ENCODE results near the gene KCTD12. TPM values are rescaled to one million over a fixed set of nuclear protein-coding genes. Genes with fewer than 3 reads are reported as not detected.
"Not testable (repeated sequence)": the region's sequence is repeated elsewhere in the genome, so short reads cannot be mapped to it uniquely, and the experiment has no call there.

KCTD12 gene
- total RNA-seq, 1 experiment from 2014 or later: 6.7 TPM

DNA sequence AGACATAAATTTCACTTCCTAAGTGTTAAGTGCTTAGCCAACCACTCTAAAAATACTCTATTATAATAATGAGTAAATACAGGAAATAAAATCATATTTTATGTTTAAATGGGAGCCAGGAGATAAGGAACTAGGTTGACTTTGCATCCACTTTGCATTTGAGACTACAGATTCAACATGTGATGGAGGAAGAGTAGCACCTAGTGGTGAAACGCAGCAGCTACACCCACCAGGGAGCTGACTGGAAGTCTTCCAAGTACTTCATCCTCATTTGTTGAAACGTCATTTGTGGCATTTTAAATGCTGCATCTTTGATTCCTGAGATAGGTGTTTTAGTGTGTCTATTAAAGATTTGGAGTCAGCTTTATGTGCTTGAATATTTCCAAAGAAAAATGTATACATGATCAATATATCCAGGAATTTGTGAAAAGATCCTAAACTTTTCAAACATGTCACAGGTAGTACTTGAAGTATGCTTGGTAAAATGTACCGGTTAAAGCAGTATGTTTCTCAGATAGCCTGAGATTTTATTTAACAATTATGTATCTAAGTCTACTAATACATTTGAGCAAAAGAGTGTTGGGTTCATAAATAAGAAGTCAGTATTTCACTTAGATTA, 17.4 kb upstream of the KCTD12 start:
- DNase-seq (ENCODE audit: low spot score): peak; percentile 78
- H3K36me3 Mint-ChIP-seq: peaks cover 12% of the 10 kb centered on the region
- no peaks in the 10 kb centered on the region; the same call in 1 of the 2 replicates for H3K27me3 Mint-ChIP-seq (ENCODE audit: low read depth)
- no peak overlapping the region for H3K4me3 Mint-ChIP-seq
- no peaks in the 10 kb centered on the region for H3K4me1 Mint-ChIP-seq
- no peak overlapping the region for H3K27ac Mint-ChIP-seq
- TF ChIP-seq GTF2I (CRISPR knock-in tag; conservative IDR thresholded peaks at IDR 0.05): no peak
- TF ChIP-seq, protein P1, sequence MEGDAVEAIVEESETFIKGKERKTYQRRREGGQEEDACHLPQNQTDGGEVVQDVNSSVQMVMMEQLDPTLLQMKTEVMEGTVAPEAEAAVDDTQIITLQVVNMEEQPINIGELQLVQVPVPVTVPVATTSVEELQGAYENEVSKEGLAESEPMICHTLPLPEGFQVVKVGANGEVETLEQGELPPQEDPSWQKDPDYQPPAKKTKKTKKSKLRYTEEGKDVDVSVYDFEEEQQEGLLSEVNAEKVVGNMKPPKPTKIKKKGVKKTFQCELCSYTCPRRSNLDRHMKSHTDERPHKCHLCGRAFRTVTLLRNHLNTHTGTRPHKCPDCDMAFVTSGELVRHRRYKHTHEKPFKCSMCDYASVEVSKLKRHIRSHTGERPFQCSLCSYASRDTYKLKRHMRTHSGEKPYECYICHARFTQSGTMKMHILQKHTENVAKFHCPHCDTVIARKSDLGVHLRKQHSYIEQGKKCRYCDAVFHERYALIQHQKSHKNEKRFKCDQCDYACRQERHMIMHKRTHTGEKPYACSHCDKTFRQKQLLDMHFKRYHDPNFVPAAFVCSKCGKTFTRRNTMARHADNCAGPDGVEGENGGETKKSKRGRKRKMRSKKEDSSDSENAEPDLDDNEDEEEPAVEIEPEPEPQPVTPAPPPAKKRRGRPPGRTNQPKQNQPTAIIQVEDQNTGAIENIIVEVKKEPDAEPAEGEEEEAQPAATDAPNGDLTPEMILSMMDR (IDR thresholded peaks at IDR 0.05): peak; percentile 94
- ChIA-PET POLR2A (no interaction called here), CTCF (interaction anchor here (0.6 to 1.5 kb wide), 16 partner anchors 13 to 1034 kb away, joined by 3 to 10 read pairs (median 4); no protein-coding TSS in a partner anchor)
- ATAC-seq: peak; percentile 88
- H3K9me3 Mint-ChIP-seq: peaks cover 22% of the 10 kb centered on the region

DNA sequence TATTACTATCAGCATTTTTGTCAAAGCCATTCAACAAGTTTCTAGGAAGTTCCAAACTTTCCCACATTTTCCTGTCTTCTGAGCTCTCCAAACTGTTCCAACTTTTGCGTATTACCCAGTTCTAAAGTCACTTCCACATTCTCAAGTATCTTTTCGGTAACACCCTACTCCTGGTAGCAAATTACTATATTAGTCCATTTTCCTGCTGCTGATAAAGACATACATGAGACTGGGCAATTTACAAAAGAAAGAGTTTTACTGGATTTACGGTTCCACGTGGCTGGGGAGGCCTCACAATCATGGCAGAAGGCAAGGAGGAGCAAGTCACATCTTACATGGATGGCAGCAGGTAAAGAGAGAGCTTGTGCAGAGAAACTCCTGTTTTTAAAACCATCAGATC, 12.9 kb upstream of the KCTD12 start:
- DNase-seq (ENCODE audit: low spot score); H3K4me1 Mint-ChIP-seq; H3K27ac Mint-ChIP-seq; POLR2A ChIA-PET; H3K4me3 Mint-ChIP-seq; H3K27me3 Mint-ChIP-seq (ENCODE audit: low read depth); CTCF ChIA-PET; ATAC-seq: not testable (repeated sequence)
- peaks cover 23% of the 10 kb centered on the region for H3K9me3 Mint-ChIP-seq
- peaks cover 14% of the 10 kb centered on the region for H3K36me3 Mint-ChIP-seq

DNA sequence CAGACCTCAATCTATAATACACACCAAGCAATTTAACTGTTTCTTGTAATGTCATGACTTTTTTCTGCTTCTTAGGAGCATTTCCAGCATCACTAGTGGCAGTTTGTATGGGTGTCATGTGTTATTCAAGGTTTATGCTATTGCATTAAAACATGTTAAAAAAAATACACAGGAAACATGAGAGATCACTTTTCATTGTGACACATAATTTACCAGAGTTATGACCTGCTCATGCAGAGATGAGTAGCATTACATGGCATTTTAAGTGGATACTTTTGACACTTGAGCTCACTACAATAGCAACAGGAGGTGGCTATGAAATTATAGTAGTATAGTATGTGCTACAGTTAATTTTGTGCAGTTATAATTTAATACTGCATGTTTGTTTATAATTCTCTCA, 11.0 kb upstream of the KCTD12 start:
- CTCF ChIA-PET; H3K4me3 Mint-ChIP-seq; DNase-seq (ENCODE audit: low spot score); H3K27ac Mint-ChIP-seq; ATAC-seq; POLR2A ChIA-PET; H3K4me1 Mint-ChIP-seq: not testable (repeated sequence)
- H3K27me3 Mint-ChIP-seq (ENCODE audit: low read depth): peaks cover 12% of the 10 kb centered on the region
- H3K9me3 Mint-ChIP-seq: peaks cover 23% of the 10 kb centered on the region
- peaks cover 14% of the 10 kb centered on the region for H3K36me3 Mint-ChIP-seq

DNA sequence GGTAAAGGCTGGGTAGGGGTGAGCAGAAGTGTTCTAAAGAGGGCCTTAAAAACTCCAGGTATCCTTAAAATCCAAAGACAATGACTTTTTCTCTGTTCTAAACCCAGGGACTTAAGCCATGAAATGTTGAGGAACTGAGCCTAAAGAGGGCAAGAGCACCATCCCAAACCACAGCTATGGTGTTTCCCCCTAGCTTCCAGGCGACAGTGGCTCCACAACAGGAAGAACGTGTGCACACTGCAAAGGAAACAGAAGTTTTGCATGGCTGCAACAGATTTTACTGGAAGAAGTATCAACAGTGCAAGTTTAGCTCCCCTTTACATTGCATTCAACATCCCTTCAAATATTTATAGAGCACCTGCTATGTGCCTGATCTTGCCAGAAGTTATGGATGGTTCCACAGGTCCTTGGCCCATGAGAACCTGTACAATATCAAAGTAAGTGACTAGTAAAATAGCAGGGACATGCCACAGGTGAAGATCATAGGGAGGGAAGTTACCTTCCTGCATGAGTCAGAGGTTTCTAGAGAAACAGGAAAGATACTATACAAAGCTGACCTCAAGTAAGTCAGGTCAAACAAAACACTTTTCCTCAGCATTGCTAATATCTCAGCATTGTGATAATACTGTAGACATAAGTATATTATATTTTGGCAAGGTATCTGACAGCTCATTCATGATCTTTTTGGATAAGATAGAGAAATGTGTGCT, 8.4 kb upstream of the KCTD12 start:
- no peaks in the 10 kb centered on the region for H3K4me1 Mint-ChIP-seq
- TF ChIP-seq CREB1 (CRISPR knock-in tag; IDR thresholded peaks at IDR 0.05) (no peak), JAZF1 (CRISPR knock-in tag; IDR thresholded peaks at IDR 0.05) (no peak), CREM (CRISPR knock-in tag; IDR thresholded peaks at IDR 0.05) (no peak), ZNF671 (CRISPR knock-in tag; IDR thresholded peaks at IDR 0.05) (no peak)
- TF ChIP-seq, protein P2, sequence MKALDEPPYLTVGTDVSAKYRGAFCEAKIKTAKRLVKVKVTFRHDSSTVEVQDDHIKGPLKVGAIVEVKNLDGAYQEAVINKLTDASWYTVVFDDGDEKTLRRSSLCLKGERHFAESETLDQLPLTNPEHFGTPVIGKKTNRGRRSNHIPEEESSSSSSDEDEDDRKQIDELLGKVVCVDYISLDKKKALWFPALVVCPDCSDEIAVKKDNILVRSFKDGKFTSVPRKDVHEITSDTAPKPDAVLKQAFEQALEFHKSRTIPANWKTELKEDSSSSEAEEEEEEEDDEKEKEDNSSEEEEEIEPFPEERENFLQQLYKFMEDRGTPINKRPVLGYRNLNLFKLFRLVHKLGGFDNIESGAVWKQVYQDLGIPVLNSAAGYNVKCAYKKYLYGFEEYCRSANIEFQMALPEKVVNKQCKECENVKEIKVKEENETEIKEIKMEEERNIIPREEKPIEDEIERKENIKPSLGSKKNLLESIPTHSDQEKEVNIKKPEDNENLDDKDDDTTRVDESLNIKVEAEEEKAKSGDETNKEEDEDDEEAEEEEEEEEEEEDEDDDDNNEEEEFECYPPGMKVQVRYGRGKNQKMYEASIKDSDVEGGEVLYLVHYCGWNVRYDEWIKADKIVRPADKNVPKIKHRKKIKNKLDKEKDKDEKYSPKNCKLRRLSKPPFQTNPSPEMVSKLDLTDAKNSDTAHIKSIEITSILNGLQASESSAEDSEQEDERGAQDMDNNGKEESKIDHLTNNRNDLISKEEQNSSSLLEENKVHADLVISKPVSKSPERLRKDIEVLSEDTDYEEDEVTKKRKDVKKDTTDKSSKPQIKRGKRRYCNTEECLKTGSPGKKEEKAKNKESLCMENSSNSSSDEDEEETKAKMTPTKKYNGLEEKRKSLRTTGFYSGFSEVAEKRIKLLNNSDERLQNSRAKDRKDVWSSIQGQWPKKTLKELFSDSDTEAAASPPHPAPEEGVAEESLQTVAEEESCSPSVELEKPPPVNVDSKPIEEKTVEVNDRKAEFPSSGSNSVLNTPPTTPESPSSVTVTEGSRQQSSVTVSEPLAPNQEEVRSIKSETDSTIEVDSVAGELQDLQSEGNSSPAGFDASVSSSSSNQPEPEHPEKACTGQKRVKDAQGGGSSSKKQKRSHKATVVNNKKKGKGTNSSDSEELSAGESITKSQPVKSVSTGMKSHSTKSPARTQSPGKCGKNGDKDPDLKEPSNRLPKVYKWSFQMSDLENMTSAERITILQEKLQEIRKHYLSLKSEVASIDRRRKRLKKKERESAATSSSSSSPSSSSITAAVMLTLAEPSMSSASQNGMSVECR (CRISPR knock-in tag; IDR thresholded peaks at IDR 0.05; ENCODE audit: borderline replicate concordance): no peak
- TF ChIP-seq, protein P3, sequence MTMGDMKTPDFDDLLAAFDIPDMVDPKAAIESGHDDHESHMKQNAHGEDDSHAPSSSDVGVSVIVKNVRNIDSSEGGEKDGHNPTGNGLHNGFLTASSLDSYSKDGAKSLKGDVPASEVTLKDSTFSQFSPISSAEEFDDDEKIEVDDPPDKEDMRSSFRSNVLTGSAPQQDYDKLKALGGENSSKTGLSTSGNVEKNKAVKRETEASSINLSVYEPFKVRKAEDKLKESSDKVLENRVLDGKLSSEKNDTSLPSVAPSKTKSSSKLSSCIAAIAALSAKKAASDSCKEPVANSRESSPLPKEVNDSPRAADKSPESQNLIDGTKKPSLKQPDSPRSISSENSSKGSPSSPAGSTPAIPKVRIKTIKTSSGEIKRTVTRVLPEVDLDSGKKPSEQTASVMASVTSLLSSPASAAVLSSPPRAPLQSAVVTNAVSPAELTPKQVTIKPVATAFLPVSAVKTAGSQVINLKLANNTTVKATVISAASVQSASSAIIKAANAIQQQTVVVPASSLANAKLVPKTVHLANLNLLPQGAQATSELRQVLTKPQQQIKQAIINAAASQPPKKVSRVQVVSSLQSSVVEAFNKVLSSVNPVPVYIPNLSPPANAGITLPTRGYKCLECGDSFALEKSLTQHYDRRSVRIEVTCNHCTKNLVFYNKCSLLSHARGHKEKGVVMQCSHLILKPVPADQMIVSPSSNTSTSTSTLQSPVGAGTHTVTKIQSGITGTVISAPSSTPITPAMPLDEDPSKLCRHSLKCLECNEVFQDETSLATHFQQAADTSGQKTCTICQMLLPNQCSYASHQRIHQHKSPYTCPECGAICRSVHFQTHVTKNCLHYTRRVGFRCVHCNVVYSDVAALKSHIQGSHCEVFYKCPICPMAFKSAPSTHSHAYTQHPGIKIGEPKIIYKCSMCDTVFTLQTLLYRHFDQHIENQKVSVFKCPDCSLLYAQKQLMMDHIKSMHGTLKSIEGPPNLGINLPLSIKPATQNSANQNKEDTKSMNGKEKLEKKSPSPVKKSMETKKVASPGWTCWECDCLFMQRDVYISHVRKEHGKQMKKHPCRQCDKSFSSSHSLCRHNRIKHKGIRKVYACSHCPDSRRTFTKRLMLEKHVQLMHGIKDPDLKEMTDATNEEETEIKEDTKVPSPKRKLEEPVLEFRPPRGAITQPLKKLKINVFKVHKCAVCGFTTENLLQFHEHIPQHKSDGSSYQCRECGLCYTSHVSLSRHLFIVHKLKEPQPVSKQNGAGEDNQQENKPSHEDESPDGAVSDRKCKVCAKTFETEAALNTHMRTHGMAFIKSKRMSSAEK (CRISPR knock-in tag; IDR thresholded peaks at IDR 0.05; ENCODE audit: borderline replicate concordance): no peak
- TF ChIP-seq, protein P4, sequence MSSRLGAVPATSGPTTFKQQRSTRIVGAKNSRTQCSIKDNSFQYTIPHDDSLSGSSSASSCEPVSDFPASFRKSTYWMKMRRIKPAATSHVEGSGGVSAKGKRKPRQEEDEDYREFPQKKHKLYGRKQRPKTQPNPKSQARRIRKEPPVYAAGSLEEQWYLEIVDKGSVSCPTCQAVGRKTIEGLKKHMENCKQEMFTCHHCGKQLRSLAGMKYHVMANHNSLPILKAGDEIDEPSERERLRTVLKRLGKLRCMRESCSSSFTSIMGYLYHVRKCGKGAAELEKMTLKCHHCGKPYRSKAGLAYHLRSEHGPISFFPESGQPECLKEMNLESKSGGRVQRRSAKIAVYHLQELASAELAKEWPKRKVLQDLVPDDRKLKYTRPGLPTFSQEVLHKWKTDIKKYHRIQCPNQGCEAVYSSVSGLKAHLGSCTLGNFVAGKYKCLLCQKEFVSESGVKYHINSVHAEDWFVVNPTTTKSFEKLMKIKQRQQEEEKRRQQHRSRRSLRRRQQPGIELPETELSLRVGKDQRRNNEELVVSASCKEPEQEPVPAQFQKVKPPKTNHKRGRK (CRISPR knock-in tag; IDR thresholded peaks at IDR 0.05; ENCODE audit: borderline replicate concordance): no peak
- TF ChIP-seq, protein P5, sequence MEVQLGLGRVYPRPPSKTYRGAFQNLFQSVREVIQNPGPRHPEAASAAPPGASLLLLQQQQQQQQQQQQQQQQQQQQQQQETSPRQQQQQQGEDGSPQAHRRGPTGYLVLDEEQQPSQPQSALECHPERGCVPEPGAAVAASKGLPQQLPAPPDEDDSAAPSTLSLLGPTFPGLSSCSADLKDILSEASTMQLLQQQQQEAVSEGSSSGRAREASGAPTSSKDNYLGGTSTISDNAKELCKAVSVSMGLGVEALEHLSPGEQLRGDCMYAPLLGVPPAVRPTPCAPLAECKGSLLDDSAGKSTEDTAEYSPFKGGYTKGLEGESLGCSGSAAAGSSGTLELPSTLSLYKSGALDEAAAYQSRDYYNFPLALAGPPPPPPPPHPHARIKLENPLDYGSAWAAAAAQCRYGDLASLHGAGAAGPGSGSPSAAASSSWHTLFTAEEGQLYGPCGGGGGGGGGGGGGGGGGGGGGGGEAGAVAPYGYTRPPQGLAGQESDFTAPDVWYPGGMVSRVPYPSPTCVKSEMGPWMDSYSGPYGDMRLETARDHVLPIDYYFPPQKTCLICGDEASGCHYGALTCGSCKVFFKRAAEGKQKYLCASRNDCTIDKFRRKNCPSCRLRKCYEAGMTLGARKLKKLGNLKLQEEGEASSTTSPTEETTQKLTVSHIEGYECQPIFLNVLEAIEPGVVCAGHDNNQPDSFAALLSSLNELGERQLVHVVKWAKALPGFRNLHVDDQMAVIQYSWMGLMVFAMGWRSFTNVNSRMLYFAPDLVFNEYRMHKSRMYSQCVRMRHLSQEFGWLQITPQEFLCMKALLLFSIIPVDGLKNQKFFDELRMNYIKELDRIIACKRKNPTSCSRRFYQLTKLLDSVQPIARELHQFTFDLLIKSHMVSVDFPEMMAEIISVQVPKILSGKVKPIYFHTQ (CRISPR knock-in tag; IDR thresholded peaks at IDR 0.05): no peak
- POLR2A ChIA-PET: no interaction called here
- H3K4me3 Mint-ChIP-seq: no peak overlapping the region
- ATAC-seq (no peak), DNase-seq (ENCODE audit: low spot score) (no peak)
- CTCF ChIA-PET: interaction anchor here (0.8 to 0.9 kb wide), 2 partner anchors 11 to 86 kb away, joined by 3 to 4 read pairs; no protein-coding TSS in a partner anchor
- peaks cover 10% of the 10 kb centered on the region for H3K9me3 Mint-ChIP-seq
- peaks cover 35% of the 10 kb centered on the region for H3K27me3 Mint-ChIP-seq (ENCODE audit: low read depth)
- no peak overlapping the region for H3K27ac Mint-ChIP-seq
- H3K36me3 Mint-ChIP-seq: peaks cover 10% of the 10 kb centered on the region

All from WTC11 (cell line).